ENCODE measurements around the gene NDC80.

The NDC80 gene

DNA sequence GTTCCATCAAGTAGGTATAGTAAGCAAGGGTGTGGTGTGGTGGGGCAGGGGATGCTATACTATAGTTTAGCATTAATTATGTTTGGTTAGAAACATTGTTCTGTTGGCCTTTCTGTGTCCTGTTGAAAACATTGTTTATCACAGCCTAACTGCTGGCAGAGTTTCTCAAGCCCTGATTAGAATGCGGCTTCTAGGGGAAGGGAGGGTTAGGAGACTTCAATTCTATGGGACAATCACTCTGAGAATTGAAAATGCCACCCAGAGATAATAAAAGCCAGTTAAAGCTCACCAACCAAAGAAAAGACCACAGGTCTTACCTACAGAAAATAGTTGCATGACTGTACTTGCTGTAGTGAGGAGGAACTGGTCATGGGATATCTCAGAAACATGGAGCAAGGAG lies 64.2 kb downstream of the NDC80 start:
- ChIA-PET CTCF (no interaction called here), POLR2A (no interaction called here)
- Histone ChIP-seq H3K36me3 (ENCODE audit: control insufficient read depth in 2 of 2, insufficient read depth in 1 of 2, low read length in 2 of 2) (no peaks in the 10 kb centered on the region), H3K4me1 (ENCODE audit: control insufficient read depth, insufficient read depth, low read length) (no peaks in the 10 kb centered on the region), H3K27ac (ENCODE audit: extremely low read depth, low read depth, low read length) (no peak overlapping the region), H3K9me3 (ENCODE audit: control insufficient read depth, insufficient read depth, low read depth, low read length) (no peaks in the 10 kb centered on the region), H3K4me3 (ENCODE audit: low read depth, low read length) (no peak overlapping the region)
- TF ChIP-seq ZNF701 (tag by site-specific recombination; IDR thresholded peaks at IDR 0.05) = no peak
- TF ChIP-seq ZBTB7A (tag by site-specific recombination; IDR thresholded peaks at IDR 0.05; ENCODE audit: low read depth) = no peak
- TF ChIP-seq ZNF549 (tag by site-specific recombination; IDR thresholded peaks at IDR 0.05) = no peak
- TF ChIP-seq ZNF571 (tag by site-specific recombination; IDR thresholded peaks at IDR 0.05) = no peak
- TF ChIP-seq ZNF560 (tag by site-specific recombination; IDR thresholded peaks at IDR 0.05; ENCODE audit: borderline replicate concordance) = no peak
- no peak for TF ChIP-seq ZNF830 (tag by site-specific recombination; IDR thresholded peaks at IDR 0.05; ENCODE audit: low read depth)
- TF ChIP-seq, protein P1, sequence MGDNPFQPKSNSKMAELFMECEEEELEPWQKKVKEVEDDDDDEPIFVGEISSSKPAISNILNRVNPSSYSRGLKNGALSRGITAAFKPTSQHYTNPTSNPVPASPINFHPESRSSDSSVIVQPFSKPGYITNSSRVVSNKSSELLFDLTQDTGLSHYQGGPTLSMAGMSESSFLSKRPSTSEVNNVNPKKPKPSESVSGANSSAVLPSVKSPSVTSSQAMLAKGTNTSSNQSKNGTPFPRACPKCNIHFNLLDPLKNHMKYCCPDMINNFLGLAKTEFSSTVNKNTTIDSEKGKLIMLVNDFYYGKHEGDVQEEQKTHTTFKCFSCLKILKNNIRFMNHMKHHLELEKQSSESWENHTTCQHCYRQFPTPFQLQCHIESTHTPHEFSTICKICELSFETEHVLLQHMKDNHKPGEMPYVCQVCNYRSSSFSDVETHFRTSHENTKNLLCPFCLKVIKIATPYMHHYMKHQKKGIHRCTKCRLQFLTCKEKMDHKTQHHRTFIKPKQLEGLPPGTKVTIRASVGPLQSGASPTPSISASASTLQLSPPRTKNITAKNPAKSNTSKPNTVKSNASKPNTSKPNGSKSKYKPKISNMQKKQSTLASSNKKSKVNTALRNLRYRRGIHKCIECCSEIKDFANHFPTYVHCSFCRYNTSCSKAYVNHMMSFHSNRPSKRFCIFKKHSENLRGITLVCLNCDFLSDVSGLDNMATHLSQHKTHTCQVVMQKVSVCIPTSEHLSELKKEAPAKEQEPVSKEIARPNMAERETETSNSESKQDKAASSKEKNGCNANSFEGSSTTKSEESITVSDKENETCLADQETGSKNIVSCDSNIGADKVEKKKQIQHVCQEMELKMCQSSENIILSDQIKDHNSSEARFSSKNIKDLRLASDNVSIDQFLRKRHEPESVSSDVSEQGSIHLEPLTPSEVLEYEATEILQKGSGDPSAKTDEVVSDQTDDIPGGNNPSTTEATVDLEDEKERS (tag by site-specific recombination; IDR thresholded peaks at IDR 0.05) = no peak
- no peak for TF ChIP-seq ZNF121 (tag by site-specific recombination; IDR thresholded peaks at IDR 0.05)
- no peak for TF ChIP-seq ZNF155 (tag by site-specific recombination; IDR thresholded peaks at IDR 0.05)
- no peak for TF ChIP-seq ZNF530 (tag by site-specific recombination; IDR thresholded peaks at IDR 0.05; ENCODE audit: low read depth)
- TF ChIP-seq, protein P2, sequence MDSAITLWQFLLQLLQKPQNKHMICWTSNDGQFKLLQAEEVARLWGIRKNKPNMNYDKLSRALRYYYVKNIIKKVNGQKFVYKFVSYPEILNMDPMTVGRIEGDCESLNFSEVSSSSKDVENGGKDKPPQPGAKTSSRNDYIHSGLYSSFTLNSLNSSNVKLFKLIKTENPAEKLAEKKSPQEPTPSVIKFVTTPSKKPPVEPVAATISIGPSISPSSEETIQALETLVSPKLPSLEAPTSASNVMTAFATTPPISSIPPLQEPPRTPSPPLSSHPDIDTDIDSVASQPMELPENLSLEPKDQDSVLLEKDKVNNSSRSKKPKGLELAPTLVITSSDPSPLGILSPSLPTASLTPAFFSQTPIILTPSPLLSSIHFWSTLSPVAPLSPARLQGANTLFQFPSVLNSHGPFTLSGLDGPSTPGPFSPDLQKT (IDR thresholded peaks at IDR 0.05; ENCODE audit: borderline replicate concordance, low read depth, low read length) = no peak
- TF ChIP-seq, protein P3, sequence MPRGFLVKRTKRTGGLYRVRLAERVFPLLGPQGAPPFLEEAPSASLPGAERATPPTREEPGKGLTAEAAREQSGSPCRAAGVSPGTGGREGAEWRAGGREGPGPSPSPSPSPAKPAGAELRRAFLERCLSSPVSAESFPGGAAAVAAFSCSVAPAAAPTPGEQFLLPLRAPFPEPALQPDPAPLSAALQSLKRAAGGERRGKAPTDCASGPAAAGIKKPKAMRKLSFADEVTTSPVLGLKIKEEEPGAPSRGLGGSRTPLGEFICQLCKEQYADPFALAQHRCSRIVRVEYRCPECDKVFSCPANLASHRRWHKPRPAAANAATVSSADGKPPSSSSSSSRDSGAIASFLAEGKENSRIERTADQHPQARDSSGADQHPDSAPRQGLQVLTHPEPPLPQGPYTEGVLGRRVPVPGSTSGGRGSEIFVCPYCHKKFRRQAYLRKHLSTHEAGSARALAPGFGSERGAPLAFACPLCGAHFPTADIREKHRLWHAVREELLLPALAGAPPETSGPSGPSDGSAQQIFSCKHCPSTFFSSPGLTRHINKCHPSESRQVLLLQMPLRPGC (tag by site-specific recombination; IDR thresholded peaks at IDR 0.05) = no peak
- TF ChIP-seq IKZF3 (tag by site-specific recombination; IDR thresholded peaks at IDR 0.05) = no peak
- no peak for TF ChIP-seq GLI4 (tag by site-specific recombination; IDR thresholded peaks at IDR 0.05)
- TF ChIP-seq ZNF114 (tag by site-specific recombination; IDR thresholded peaks at IDR 0.05) = no peak
- TF ChIP-seq ZNF266 (tag by site-specific recombination; IDR thresholded peaks at IDR 0.05; ENCODE audit: low read depth) = no peak

DNA sequence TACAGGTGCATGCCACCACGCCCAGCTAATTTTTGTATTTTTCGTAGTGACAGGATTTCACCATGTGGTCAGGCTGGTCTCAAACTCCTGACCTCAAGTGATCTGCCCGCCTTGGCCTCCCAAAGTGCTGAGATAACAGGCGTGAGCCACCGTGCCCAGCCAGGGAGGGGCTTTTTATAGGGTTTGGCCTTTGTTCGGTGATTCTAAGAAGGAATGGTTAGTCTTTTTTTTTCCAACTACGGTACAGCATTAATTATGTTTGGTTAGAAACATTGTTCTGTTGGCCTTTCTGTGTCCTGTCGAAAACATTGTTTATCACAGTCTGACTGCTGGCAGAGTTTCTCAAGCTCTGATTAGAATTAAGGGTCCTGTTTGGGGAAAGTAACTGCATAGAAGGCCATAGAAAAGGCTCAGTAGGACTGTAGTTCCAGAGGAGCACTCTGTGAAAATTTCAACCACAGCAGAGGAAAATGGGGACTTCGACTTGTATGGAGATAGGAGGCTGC lies 64.8 kb downstream of the NDC80 start:
- ChIA-PET CTCF (no interaction called here), POLR2A (no interaction called here)
- H3K36me3 ChIP-seq (ENCODE audit: control insufficient read depth in 2 of 2, insufficient read depth in 1 of 2, low read length in 2 of 2) = no peaks in the 10 kb centered on the region
- H3K27ac ChIP-seq (ENCODE audit: extremely low read depth, low read depth, low read length) = no peak overlapping the region
- no peak overlapping the region for H3K4me3 ChIP-seq (ENCODE audit: low read depth, low read length)
- H3K4me1 ChIP-seq (ENCODE audit: control insufficient read depth, insufficient read depth, low read length) = no peaks in the 10 kb centered on the region
- TF ChIP-seq ZNF302 (tag by site-specific recombination; IDR thresholded peaks at IDR 0.05; ENCODE audit: low read depth) = no peak
- no peak for TF ChIP-seq ZNF266 (tag by site-specific recombination; IDR thresholded peaks at IDR 0.05; ENCODE audit: low read depth)
- TF ChIP-seq ZNF521 (tag by site-specific recombination; IDR thresholded peaks at IDR 0.05) = no peak
- TF ChIP-seq ZNF174 (tag by site-specific recombination; IDR thresholded peaks at IDR 0.05) = no peak
- TF ChIP-seq ZNF658 (tag by site-specific recombination; IDR thresholded peaks at IDR 0.05) = no peak
- TF ChIP-seq ZBTB21 (tag by site-specific recombination; IDR thresholded peaks at IDR 0.05) = no peak
- H3K9me3 ChIP-seq (ENCODE audit: control insufficient read depth, insufficient read depth, low read depth, low read length) = no peaks in the 10 kb centered on the region
